ENCODE measurements around the gene PEX5L. TPM values are rescaled to one million over a fixed set of nuclear protein-coding genes. Genes with fewer than 3 reads are reported as not detected.
"Not testable (repeated sequence)": the region's sequence is repeated elsewhere in the genome, so short reads cannot be mapped to it uniquely, and the experiment has no call there.

Gene PEX5L
- total and polyA plus RNA-seq, 3 donors from 2014 or later = 6.3 to 7.3 (median 6.6) TPM

DNA sequence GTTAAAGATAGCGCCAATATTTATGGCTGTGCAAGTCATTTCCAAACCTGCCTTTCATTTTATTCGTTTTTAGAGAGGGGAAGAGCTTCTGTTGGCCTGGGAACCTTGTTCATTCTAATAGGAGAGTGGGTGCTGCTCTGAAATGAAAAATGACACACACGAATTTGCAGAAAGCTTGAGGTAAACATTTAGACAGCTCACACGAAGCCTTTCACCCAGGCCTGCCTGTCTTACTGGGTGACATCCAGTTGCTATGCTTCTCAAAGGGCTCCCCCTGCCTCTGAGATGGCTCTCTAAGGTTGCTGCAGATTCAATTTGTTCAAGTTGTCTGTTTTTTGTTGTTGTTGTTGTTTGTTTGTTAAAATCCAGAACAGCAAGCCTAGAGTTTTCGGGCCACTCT lies 18.2 kb downstream of the PEX5L start:
- TF ChIP-seq CTCF (IDR thresholded peaks at IDR 0.05) (no peak), POLR2A (IDR thresholded peaks at IDR 0.05) (no peak)
- H3K36me3 ChIP-seq (ENCODE audit: low read depth, missing control alignments) = no peaks in the 10 kb centered on the region
- 68 to 73% methylated on average over 5 of the region's 5 CpGs for WGBS, 2 donors
- H3K9me3 ChIP-seq = no peaks in the 10 kb centered on the region
- H3K4me3 ChIP-seq = no peak overlapping the region
- no peak for DNase-seq
- H3K27me3 ChIP-seq = no peaks in the 10 kb centered on the region
- H3K27ac ChIP-seq = no peak overlapping the region
- H3K4me1 ChIP-seq = no peaks in the 10 kb centered on the region
- intact Hi-C loops (cut with DNase I; ENCODE audit: low total_unique reads) = no loop called here

GRCh38 chr3:180017846-180018245 lies 18.9 kb downstream of the PEX5L start:
- Histone ChIP-seq H3K27ac (no peak overlapping the region), H3K4me3 (no peak overlapping the region), H3K36me3 (ENCODE audit: low read depth, missing control alignments) (no peaks in the 10 kb centered on the region), H3K9me3 (no peaks in the 10 kb centered on the region), H3K4me1 (no peaks in the 10 kb centered on the region), H3K27me3 (no peaks in the 10 kb centered on the region)
- WGBS, 2 donors = 79 to 86% methylated on average over 3 of the region's 3 CpGs
- TF ChIP-seq CTCF (IDR thresholded peaks at IDR 0.05) = no peak
- TF ChIP-seq POLR2A (IDR thresholded peaks at IDR 0.05) = no peak
- no peak for DNase-seq
- intact Hi-C loops (cut with DNase I; ENCODE audit: low total_unique reads) = no loop called here

GRCh38 chr3:180011927-180012326 lies 24.8 kb downstream of the PEX5L start:
- intact Hi-C loops (cut with DNase I; ENCODE audit: low total_unique reads) = no loop called here
- no peaks in the 10 kb centered on the region for H3K9me3 ChIP-seq
- no peak overlapping the region for H3K4me3 ChIP-seq
- no peak for TF ChIP-seq CTCF (IDR thresholded peaks at IDR 0.05)
- TF ChIP-seq POLR2A (IDR thresholded peaks at IDR 0.05) = no peak
- H3K27me3 ChIP-seq = no peaks in the 10 kb centered on the region
- H3K27ac ChIP-seq = no peak overlapping the region
- 64 to 71% methylated on average over 3 of the region's 3 CpGs for WGBS, 2 donors
- no peaks in the 10 kb centered on the region for H3K4me1 ChIP-seq
- DNase-seq = no peak
- H3K36me3 ChIP-seq (ENCODE audit: low read depth, missing control alignments) = no peaks in the 10 kb centered on the region

DNA sequence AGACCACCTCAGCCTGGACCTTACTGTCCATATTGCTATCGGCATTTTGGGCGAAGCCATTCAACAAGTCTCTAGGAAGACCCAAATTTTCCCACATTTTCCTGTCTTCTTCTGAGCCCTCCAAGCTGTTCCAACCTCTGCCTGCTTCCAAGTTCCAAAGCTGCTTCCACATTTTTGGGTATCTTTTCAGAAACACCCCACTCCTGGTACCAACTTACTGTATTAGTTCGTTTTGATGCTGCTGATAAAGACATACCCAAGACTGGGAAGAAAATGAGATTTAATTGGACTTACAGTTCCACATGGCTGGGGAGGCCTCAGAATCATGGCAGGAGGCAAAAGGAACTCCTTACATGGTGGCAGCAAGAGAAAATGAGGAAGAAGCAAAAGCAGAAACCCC lies 28.4 kb downstream of the PEX5L start:
- H3K9me3 ChIP-seq; H3K27ac ChIP-seq; H3K4me1 ChIP-seq; H3K27me3 ChIP-seq; H3K4me3 ChIP-seq; H3K36me3 ChIP-seq (ENCODE audit: low read depth, missing control alignments); DNase-seq; intact Hi-C loops (cut with DNase I; ENCODE audit: low total_unique reads): not testable (repeated sequence)
- 80 to 89% methylated on average over 3 of the region's 3 CpGs for WGBS, 2 donors

- Histone ChIP-seq H3K4me1 (no peaks in the 10 kb centered on the region), H3K9me3 (no peaks in the 10 kb centered on the region), H3K36me3 (ENCODE audit: low read depth, missing control alignments) (no peaks in the 10 kb centered on the region), H3K4me3 (no peak overlapping the region), H3K27me3 (no peaks in the 10 kb centered on the region), H3K27ac (no peak overlapping the region)
- TF ChIP-seq POLR2A (IDR thresholded peaks at IDR 0.05) (no peak), CTCF (IDR thresholded peaks at IDR 0.05) (no peak)
- intact Hi-C loops (cut with DNase I; ENCODE audit: low total_unique reads) = no loop called here
- DNase-seq = no peak
- 82 to 85% methylated on average over 2 of the region's 2 CpGs for WGBS, 2 donors
These were observed 32.2 kb downstream of the PEX5L start for GRCh38 chr3:180004542-180004941.
